GM06990 (cell line): ENCODE data around the gene DLX5.
"Not testable (repeated sequence)": the region's sequence is repeated elsewhere in the genome, so short reads cannot be mapped to it uniquely, and the experiment has no call there.

Experiments
- DNase-seq: peaks from one replicate; pipeline ENCODE4 v3.0.0-alpha.2; 2011; ENCODE audit not compliant: insufficient read length; ENCODE audit errors: extremely low read depth
- H3K27me3 ChIP-seq: replicated peaks from 2 replicates; pipeline ENCODE4 v1.6.0; 2011; ENCODE audit warnings: low read length; ENCODE audit not compliant: control insufficient read depth, insufficient read depth
- H3K36me3 ChIP-seq: 2 replicates; pipeline ENCODE4 v1.5.1; 2011; ENCODE audit warnings: low read length; ENCODE audit not compliant: control insufficient read depth, insufficient read depth
- H3K4me3 ChIP-seq: replicated peaks from 2 replicates; pipeline ENCODE4 v1.5.1; 2011; ENCODE audit warnings: low read depth, mild to moderate bottlenecking, control low read depth, low read length
- CTCF ChIP-seq: IDR thresholded peaks from 2 replicates; pipeline ENCODE4 v1.5.1; 2011; ENCODE audit warnings: low read length, control low read depth, mild to moderate bottlenecking, inconsistent platforms; ENCODE audit not compliant: insufficient read depth, poor library complexity, severe bottlenecking

Gene DLX5

DNA sequence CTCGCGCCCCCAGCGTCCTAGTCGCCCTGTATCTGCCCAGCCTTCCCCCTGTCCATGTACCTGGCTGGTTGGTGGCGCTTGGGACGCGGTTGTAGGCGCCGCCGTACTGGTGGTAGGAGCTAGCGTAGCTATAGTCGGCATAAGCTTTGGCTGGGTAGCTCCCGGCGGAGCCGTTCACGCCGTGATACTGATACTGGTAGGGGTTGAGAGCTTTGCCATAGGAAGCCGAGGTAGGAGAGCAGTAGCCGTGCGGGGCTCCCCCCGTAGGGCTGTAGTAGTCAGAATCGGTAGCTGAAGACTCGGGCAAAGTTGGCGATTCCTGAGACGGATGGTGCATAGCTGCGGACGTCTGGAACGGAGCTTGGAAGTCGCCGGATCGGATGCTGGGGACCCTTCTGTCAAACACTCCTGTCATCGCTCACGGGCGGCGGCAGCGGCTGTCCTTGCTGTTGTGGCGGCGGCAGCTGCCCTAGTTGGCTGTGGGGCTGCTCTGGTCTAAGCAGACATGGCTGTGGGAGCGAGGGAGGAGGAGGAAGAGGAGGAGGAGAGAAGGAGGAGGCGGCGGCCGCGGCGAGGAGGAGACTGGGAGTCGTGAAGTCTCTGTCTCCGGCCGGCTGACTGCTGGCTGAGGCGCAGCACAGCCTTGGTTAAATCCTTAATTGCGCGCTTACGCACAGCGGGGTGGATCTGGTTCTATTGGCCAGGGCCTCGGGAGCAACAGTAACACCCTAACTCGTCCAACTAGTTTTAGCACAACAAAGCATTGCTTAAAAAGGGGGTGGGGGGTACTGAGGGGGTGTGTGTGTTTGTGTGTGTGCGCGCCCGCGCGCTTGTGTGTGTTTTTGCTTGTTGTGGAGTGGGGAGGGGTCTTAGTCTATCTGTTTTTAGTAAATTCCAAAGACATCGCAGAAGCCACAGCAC lies at the start of gene DLX5:
TSS of gene DLX5 (minus strand) at position 623 of the 921 bp plus-strand sequence. CDS start at position 415, 208 bp downstream.
- H3K36me3 ChIP-seq = no peaks in the 10 kb centered on the region
- no peak for TF ChIP-seq CTCF
- H3K4me3 ChIP-seq = no peak within 1 kb of the TSS
- no peak for DNase-seq
- H3K27me3 ChIP-seq = peaks cover 3% of the 10 kb centered on the region

- H3K4me3 ChIP-seq, H3K27me3 ChIP-seq, DNase-seq, H3K36me3 ChIP-seq: not testable (repeated sequence)
Observed at GRCh38 chr7:97072025-97072424, 47.4 kb upstream of the DLX5 start.

- no peak for DNase-seq
- TF ChIP-seq CTCF = peak; percentile 62
Observed at GRCh38 chr7:97064972-97065587, 40.4 kb upstream of the DLX5 start.

GRCh38 chr7:97064020-97064419 lies 39.4 kb upstream of the DLX5 start:
- no peaks in the 10 kb centered on the region for H3K36me3 ChIP-seq
- H3K27me3 ChIP-seq = no peaks in the 10 kb centered on the region
- H3K4me3 ChIP-seq = no peak overlapping the region
- no peak for DNase-seq
- TF ChIP-seq CTCF = no peak

More at GRCh38 chr7:97064972-97065587, 40.4 kb upstream of the DLX5 start:
- no peak overlapping the region for H3K4me3 ChIP-seq
- no peaks in the 10 kb centered on the region for H3K36me3 ChIP-seq
- H3K27me3 ChIP-seq = no peaks in the 10 kb centered on the region

GRCh38 chr7:97043281-97043680 lies 18.6 kb upstream of the DLX5 start:
- no peak for DNase-seq
- Histone ChIP-seq H3K36me3 (no peaks in the 10 kb centered on the region), H3K4me3 (no peak overlapping the region), H3K27me3 (no peaks in the 10 kb centered on the region; the same call in none of the 2 replicates)
- no peak for TF ChIP-seq CTCF

DNA sequence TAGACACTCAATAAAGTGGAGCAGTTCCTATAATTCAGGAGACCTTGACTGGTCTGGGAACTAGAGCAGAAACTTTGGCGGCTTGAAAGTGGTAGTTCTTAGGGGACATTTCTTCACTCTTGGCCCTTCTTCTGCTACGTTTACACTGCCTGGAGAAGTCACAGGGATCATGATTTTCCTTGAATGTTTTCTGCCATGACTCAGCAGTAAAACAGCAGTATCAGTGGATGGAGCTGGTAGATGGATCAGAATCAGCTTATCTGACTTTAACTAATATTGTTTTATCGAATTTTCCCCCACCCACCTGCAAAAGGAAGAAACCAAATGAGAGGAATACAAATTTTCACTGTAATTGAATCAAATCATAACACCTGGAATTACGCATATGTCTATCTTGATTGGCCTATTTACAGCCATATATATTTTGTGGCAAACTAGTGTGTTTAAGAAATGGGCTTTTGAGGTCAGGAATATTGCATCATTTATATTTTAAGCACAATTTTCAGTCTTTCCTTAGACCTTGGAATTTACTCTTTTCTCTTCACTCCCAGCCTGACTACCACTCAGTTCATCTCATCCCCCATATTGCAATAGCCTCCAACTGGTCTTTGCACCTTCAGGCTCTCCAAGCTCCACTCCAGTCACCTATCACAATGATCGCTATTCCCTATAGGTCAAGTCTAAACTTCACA lies 14.9 kb upstream of the DLX5 start:
- no peak for TF ChIP-seq CTCF
- Histone ChIP-seq H3K36me3 (no peaks in the 10 kb centered on the region), H3K27me3 (no peaks in the 10 kb centered on the region; the same call in 1 of the 2 replicates), H3K4me3 (no peak overlapping the region)
- DNase-seq = no peak

DNA sequence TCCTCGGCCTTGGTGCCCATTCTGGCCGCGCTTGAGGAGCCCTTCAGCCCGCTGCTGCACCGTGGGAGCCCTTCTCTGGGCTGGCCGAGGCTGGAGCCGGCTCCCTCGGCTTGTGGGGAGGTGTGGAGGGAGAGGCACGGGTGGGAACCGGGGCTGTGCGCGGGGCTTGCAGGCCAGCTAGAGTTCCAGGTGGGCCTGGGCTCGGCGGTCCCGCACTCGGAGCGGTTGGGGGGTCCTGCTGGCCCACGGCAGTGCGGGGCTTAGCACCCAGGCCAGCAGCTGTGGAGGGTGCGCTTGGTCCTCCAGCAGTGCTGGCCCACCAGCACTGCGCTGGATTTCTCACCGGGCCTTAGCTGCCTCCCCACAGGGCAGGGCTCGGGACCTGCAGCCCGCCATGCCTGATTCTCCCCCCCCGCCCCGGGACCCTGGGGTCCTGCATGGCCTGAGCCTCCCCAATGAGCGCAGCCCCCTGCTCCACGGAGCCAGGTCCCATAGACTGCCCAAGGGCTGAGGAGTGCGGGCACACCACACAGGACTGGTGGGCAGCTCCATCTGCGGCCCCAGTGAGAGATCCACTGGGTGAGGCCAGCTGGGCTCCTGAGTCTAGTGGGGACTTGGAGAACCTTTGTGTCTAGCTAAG lies 9.7 kb upstream of the DLX5 start:
- DNase-seq, H3K27me3 ChIP-seq: not testable (repeated sequence)

More for the DNA sequence above, 9.7 kb upstream of the DLX5 start:
- H3K36me3 ChIP-seq, H3K4me3 ChIP-seq: not testable (repeated sequence)
